ENCODE data around the gene NUP54. TPM values are rescaled to one million over a fixed set of nuclear protein-coding genes. Genes with fewer than 3 reads are reported as not detected.

Gene NUP54
- total RNA-seq, 2 donors from 2014 or later: 13.7 to 33.3 TPM

DNA sequence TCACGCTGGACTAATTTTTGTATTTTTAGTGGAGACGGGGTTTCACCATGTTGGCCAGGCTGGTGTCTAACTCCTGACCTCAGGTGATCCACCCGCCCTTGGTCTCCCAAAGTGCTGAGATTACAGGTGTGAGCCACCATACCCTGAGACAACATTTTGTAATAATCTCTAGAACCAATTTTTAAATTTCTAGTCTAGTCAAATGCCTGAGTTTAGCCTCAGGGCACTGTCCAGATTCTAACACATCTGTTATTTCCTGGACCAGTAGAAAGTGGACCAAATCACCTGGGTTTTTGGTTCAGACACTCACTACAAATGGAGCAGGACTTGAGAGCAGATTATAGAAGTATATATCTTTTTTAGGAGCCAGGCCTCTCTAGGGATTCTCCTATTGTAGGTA is 52.1 kb downstream of the NUP54 start:
- Histone ChIP-seq H3K27me3 (no peaks in the 10 kb centered on the region), H3K4me1 (no peaks in the 10 kb centered on the region), H3K27ac (no peak overlapping the region), H3K9me3 (no peaks in the 10 kb centered on the region), H3K4me3 (no peak overlapping the region), H3K36me3 (replicated peaks in 1 of 2; ENCODE audit: insufficient read depth in 1 of 2, low read depth in 2 of 2) (no peaks in the 10 kb centered on the region)
- DNase-seq (no peak), ATAC-seq (no peak)
- no peak for TF ChIP-seq POLR2A (IDR thresholded peaks at IDR 0.05)
- intact Hi-C loops (cut with DNase I): no loop called here
- 92 to 94% methylated on average over 3 of the region's 3 CpGs for WGBS, 2 donors

DNA sequence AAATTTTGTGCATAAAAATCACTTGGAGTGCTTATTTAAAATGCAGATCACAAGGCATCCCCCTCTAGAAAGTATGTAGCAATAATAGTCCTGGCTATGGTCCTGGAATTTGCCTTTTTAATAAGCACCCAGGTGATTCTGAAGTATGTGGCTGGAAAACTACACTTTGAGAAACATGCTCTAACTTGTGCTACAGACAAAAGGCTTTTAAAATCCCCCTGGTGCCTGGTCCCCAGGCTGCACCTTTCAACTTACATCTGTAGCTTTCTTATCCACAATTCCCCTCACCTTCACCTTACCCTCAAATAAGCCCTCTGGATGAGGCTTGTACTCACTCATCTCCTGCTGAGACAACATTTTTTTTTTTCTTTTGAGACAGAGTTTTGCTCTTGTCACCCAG is 52.6 kb downstream of the NUP54 start:
- intact Hi-C loops (cut with DNase I): no loop called here
- Histone ChIP-seq H3K27ac (no peak overlapping the region), H3K4me1 (no peaks in the 10 kb centered on the region), H3K9me3 (no peaks in the 10 kb centered on the region), H3K4me3 (no peak overlapping the region), H3K27me3 (no peaks in the 10 kb centered on the region), H3K36me3 (replicated peaks in 1 of 2; ENCODE audit: insufficient read depth in 1 of 2, low read depth in 2 of 2) (no peaks in the 10 kb centered on the region)
- no peak for TF ChIP-seq POLR2A (IDR thresholded peaks at IDR 0.05)
- TF ChIP-seq, protein P1, sequence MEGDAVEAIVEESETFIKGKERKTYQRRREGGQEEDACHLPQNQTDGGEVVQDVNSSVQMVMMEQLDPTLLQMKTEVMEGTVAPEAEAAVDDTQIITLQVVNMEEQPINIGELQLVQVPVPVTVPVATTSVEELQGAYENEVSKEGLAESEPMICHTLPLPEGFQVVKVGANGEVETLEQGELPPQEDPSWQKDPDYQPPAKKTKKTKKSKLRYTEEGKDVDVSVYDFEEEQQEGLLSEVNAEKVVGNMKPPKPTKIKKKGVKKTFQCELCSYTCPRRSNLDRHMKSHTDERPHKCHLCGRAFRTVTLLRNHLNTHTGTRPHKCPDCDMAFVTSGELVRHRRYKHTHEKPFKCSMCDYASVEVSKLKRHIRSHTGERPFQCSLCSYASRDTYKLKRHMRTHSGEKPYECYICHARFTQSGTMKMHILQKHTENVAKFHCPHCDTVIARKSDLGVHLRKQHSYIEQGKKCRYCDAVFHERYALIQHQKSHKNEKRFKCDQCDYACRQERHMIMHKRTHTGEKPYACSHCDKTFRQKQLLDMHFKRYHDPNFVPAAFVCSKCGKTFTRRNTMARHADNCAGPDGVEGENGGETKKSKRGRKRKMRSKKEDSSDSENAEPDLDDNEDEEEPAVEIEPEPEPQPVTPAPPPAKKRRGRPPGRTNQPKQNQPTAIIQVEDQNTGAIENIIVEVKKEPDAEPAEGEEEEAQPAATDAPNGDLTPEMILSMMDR (IDR thresholded peaks at IDR 0.05): no peak
- DNase-seq: no peak
- ATAC-seq: no peak

DNA sequence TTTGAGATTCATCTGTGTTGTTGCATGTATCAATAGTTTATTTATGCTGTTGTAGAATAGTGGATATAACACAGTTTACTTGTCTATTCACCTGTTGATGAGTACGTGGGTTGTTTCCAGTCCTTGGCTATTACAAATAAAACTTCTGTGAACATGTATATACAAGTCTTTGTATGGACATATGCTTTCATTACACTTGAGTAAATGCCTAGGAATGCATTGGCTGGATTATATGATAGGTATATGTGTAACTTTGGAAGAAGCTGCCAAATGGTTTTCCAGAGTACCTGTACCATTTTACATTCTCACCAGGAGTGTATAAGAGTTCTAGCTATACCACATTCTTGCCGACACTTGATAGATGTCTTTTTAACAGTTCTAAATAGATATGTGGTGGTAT is 57.1 kb downstream of the NUP54 start:
- Histone ChIP-seq H3K4me3 (no peak overlapping the region), H3K4me1 (peaks cover 5% of the 10 kb centered on the region), H3K27ac (no peak overlapping the region), H3K9me3 (no peaks in the 10 kb centered on the region), H3K36me3 (replicated peaks in 1 of 2; ENCODE audit: insufficient read depth in 1 of 2, low read depth in 2 of 2) (no peaks in the 10 kb centered on the region), H3K27me3 (no peaks in the 10 kb centered on the region)
- intact Hi-C loops (cut with DNase I): no loop called here
- no peak for TF ChIP-seq POLR2A (IDR thresholded peaks at IDR 0.05)
- TF ChIP-seq, protein P1 (IDR thresholded peaks at IDR 0.05): no peak
- DNase-seq (no peak), ATAC-seq (no peak)
- WGBS, 2 donors: 81 to 85% methylated on average over 2 of the region's 2 CpGs

DNA sequence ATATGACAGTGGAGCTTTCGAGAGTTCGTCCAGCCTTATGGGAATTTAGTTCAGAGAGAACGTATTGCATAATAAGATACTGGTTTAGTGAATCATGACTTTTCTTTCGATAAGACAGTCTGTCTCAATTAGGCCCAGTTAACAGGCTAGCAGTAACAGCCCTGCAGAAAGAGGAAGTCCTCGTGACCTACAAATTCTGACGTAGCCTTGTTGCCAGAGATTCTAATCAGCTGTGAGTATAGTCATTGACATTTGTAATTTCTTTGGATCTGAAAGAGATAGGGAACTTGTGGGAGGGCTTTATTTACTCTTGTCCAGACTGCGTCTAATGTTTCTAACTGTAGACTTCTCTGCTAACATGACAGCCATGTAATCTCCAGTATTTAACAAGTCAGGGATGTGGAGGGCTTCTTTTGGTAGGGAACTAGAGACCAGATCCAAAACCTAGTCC is 57.9 kb downstream of the NUP54 start:
- no peaks in the 10 kb centered on the region for H3K9me3 ChIP-seq
- DNase-seq (peak in 3 of 4 donors; percentile 15 to 69 (median 17)), ATAC-seq (peak; percentile 77)
- WGBS, 2 donors: 41 to 43% methylated on average over 7 of the region's 7 CpGs
- intact Hi-C loops (cut with DNase I): no loop called here
- no peaks in the 10 kb centered on the region for H3K36me3 ChIP-seq (replicated peaks in 1 of 2; ENCODE audit: insufficient read depth in 1 of 2, low read depth in 2 of 2)
- H3K4me3 ChIP-seq: no peak overlapping the region
- peak overlapping the region in 1 of 4 donors; percentile 62 for H3K27ac ChIP-seq
- TF ChIP-seq, protein P1 (IDR thresholded peaks at IDR 0.05): no peak
- no peak for TF ChIP-seq POLR2A (IDR thresholded peaks at IDR 0.05)
- peaks cover 5% of the 10 kb centered on the region for H3K4me1 ChIP-seq
- no peaks in the 10 kb centered on the region for H3K27me3 ChIP-seq

DNA sequence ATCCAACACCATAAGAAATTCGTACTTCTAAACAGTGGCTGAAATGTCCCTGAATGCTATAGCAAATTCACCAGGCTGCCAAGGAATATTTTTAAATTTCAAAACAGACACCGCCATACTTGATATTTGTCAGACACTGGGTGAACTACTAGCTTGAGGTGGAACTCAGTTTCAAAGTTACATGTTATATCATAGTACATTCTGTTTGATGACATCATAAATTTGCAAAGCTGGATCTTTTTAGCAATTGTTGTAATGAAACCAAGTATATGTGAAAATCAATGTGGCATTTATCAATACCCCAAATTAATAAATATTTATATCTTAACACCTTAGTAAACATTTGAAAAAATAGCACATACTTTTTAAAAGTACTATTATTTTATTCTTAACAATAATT is 59.5 kb downstream of the NUP54 start:
- Histone ChIP-seq H3K9me3 (no peaks in the 10 kb centered on the region), H3K4me3 (no peak overlapping the region), H3K36me3 (replicated peaks in 1 of 2; ENCODE audit: insufficient read depth in 1 of 2, low read depth in 2 of 2) (no peaks in the 10 kb centered on the region), H3K27me3 (no peaks in the 10 kb centered on the region), H3K4me1 (peaks cover 5% of the 10 kb centered on the region), H3K27ac (no peak overlapping the region)
- WGBS, 2 donors: 83 to 85% methylated on average over 2 of the region's 2 CpGs
- TF ChIP-seq, protein P1 (IDR thresholded peaks at IDR 0.05): no peak
- TF ChIP-seq POLR2A (IDR thresholded peaks at IDR 0.05): no peak
- intact Hi-C loops (cut with DNase I): no loop called here
- no peak for ATAC-seq
- DNase-seq: no peak

Data from body of pancreas (tissue), 4 donors.